Keratinocyte (primary cell): ENCODE data around the gene DHX34.

Experiments
- CTCF ChIP-seq, 3 experiments: IDR thresholded peaks in 1 of 3; conservative IDR thresholded peaks in 1 of 3; optimal IDR thresholded peaks in 1 of 3; 2 replicates in 2 of 3; 3 replicates in 1 of 3; pipeline versions ENCODE3 to v1.5.1; 2011; ENCODE audit warnings: low read length in 3 of 3, mild to moderate bottlenecking in 3 of 3, moderate library complexity in 2 of 3, control low read depth in 1 of 3, inconsistent platforms in 1 of 3; ENCODE audit not compliant: insufficient read depth in 2 of 3; ENCODE audit errors: extremely low read depth in 1 of 3
- EZH2 ChIP-seq: IDR thresholded peaks from one replicate; pipeline ENCODE4 v1.6.1; 2012; ENCODE audit warnings: inconsistent platforms, mild to moderate bottlenecking, low read length, moderate library complexity

GRCh38 chr19:47381653-47382279 lies 32.7 kb downstream of the DHX34 start:
- TF ChIP-seq CTCF (optimal IDR thresholded peaks at IDR 0.05 in 1 of 3, IDR thresholded peaks at IDR 0.05 in 1 of 3, conservative IDR thresholded peaks at IDR 0.05 in 1 of 3; ENCODE audit: extremely low read depth in 1 of 3, insufficient read depth in 2 of 3, low read length in 3 of 3) (no peak), EZH2 (no peak)
